NCI-H2196 (cell line): ENCODE measurements around the gene SLC35F2.

Experiments
- DNase-seq: peaks from one replicate; lab custom pipeline; 2025; ENCODE audit not compliant: unreplicated experiment; lab: John Stamatoyannopoulos, UW

SLC35F2 gene

GRCh38 chr11:107743191-107743590, 115.4 kb downstream of the SLC35F2 start:
- DNase-seq: no peak

- DNase-seq: no peak
Measured at GRCh38 chr11:107741044-107741823, 117.4 kb downstream of the SLC35F2 start.
